CD4-positive, alpha-beta T cell treated with Interleukin-4 for 1 hour (primary cell): Measurements from ENCODE around the gene SIRT5.

ENCODE experiments used
- DNase-seq, 2 donors: peaks; one replicate each; pipeline ENCODE4 v3.0.0-alpha.2; 2020 to 2022

The SIRT5 gene

DNA sequence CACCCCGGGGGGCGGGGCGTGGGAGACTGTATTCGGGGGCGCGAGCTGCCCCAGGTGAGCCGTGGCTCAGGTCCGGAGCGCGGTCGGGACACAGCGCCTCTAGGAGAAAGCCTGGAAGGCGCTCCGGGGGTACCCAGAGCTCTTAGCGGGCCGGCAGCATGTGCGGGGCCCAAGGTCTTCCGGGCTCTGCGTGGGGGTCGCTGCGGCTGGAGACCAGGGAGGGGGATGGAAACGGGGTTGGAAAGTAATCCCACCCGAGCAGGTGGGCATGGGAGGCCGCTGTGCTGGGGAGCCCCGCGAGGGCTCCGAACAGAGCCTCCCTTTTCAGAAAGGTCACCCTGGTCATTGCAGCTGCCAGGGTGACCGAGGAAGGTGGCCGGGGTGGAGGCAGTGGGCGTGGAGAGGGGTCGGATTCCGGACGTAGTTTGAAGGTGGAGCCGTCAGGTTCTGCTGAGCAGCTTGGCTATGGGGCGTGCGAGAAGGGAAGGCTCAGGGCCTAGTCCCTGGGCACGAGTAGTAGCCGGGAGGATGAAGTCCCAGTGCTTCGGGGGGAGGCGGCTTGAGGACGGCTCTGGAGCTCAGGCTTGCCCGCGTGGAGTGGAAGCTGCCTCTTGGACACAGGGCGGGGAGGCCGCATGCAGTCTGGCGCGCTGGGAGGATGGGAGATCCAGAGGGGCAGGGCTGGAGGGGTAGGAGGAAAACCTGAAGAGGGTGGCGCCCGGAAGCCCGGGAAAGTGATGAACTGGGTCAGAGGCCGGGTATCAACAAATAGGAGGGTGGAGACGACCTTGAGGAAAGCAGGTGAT is at the start of gene SIRT5:
Gene SIRT5, plus strand, starts transcription at position 31 of the 806 bp plus-strand sequence. CDS start 9,510 bp downstream, outside the sequence.
- DNase-seq = peak; percentile 78 to 83

DNA sequence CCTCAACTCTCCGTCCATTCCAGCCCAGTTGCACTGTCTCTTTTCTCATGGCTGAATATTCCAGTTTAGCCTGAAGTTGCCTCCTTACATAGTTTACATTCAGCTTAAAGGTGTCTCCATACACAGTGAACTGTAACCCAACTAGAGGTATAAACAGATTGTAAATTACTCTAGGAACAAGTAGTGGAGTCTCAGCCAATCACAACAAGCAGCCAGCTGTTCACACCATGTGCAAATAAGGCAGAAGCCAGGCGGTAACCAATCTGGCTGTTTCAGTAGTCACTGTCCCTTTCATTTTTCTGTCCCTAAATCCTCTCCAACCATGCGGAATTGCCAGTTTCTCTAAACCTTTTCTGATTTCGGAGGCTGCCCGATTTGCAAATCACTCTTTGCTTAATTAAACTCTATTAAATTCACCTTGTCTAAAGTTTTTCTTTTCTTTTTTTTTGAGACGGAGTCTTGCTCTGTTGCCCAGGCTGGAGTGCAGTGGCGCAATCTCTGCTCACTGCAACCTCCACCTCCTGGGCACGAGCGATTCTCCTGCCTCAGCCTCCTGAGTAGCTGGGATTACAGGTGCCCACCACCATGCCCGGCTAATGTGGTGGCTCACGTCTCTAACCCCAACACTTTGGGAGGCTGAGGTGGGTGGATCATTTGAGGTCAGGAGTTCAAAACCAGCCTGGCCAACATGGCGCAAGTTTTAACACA is 49.4 kb upstream of the SIRT5 start:
- DNase-seq = no peak

DNA sequence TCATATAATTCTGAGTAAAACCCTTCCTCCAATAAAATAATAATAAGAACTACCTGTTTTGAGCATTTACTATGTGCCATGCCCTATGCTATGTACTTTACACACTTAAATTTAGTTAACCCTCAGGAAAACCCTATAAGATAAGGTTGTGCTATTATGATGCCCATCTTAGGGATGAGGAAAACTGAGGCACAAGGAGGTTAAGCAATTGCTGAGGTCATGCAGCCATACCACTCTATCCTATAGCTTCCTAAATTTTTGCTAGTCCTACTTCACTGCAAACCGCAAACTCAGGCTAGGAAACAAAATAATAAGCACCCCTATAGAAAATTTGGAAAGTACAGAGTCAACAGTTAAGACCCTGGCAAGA is 48.1 kb upstream of the SIRT5 start:
- no peak for DNase-seq

DNA sequence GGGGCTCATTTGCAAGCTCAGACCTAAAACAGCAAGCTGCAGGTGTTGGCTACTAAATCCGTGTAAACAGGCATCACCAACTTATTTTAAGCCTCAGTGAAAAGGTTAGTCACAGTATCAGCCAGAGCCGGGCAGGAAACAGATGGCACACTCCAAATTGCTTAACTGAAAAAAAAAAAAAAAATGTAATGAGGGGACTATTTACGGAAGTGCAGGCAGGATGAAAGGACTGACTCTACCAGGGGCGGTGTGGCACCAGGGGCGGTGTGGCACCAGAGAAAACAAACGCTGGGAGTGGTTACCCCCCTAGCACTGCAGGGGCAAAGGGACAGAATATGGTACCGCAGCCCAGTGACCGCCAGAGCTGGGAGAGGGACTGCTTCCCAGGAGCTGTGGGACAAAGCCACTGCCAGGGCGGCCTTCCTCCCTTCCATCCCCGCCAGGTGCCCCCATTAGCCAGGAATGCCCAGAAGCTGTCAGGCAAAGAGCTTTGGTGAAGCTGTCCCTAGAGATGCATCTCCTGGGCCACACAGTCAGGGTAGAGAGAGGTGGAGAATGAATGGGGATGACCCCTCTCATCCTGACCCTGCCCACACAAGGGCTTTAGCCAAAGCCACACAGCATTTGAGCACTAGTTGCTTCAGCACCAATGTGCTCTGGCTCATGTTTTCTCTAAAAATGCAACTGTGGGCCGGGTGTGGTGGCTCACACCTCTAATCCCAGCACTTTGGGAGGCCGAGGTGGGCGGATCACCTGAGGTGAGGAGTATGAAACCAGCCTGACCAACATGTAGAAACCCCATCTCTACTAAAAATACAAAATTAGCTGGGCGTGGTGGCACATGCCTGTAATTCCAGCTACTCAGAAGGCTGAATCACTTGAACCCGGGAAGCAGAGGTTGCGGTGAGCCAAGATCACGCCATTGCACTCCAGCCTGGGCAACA is 47.4 kb upstream of the SIRT5 start:
- DNase-seq = peak; percentile 20 to 73

DNA sequence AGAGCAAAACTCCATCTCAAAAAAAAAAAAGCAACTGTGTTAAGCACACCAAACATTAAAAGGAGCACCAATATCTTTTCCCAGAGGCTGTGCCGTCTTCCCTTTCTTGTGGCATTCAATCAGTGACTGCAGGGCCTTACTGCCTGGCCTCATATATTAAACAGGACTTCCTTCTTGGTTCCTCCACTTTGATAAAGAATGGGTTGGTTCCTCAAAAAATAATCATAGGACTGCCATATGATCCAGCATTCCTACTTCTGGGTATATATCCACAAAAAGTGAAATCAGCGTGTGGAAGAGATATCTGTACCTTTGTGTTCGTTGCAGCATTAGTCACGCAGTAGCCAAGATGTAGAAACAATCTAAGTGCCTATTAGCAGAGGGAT is 46.7 kb upstream of the SIRT5 start:
- DNase-seq = no peak

DNA sequence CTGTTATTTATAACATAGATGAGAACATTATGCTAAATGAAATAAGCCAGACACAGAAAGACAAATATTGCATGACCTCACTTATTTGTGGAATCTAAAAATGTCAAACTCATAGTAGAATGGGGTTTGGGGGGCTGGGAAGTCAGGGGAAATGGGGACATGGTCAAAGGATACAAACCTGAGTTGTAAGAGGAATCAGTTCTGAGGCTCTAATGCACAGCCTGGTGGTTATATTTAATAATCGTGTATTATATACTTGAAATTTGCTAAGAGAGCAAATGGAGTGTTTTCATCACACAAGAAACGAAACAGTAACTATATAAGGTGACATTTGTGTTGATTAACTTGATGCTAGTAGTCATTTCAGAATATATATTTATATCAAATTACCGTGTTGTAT is 46.2 kb upstream of the SIRT5 start:
- peak in 1 of 2 donors; percentile 1 for DNase-seq

DNA sequence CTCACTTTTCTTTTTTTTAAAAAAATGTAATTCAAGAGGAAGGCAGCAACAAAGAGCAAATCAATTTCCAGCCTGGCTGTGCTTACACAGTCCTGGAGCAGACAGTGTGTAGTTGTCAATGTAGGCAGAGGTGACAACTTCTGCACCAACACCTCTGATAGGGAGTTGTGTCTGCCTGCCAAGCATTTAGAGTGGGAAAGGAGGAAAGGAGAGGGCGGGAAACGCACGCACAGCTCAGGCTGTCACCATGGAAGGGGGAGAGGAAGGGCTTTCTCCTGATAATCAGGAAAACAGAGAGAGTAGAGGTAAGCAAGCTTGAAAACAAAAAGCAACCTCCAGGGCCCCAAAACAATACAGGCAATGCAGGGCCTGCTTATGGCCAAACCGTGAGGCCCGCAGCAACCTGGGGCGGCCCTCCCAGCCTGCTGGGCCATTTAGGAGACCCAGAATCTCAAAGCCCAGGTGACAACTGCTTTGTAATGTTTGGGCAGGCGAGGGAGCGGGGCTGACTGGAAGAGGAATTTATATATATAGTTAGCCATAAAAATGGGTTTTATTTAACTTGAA is 45.5 kb upstream of the SIRT5 start:
- DNase-seq = no peak

DNA sequence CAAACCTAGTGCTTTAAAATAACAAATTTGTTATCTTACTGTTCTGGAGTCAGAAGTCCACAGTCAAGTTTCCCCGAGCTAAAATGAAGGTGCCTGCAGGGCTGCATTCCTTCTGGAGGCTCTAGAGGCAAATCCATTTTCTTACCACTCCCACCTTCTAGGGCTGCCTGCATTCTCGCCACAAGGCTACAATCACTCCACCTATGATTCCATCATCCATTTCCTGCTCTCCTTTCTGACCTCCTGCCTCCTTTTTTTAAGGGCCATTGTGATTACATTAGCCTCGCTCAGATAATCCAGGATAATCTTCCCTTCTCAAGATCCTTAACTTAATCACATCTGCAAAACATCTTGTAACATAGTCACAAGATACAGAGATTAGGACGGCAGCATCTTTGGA is 42.4 kb upstream of the SIRT5 start:
- DNase-seq = no peak

DNA sequence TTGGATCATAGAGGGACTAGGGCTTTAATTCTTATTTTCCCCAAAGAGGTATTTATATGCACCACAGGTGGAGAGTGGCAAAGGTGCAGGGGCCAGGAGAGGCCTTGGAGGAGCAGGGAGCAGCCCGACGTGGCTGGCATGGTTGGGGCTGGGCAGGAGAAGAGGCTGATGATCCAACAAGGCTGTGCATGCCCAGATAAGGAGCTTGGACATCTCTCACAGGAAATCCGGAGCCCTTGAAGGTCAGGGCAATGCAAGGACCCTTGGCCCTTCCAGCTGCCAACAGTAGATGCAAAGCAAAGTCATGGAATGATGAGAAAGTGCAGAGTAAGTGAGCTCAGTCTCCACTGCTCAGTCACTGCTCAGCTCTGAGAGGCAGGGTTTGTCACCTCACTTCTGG is 39.9 kb upstream of the SIRT5 start:
- DNase-seq = no peak

DNA sequence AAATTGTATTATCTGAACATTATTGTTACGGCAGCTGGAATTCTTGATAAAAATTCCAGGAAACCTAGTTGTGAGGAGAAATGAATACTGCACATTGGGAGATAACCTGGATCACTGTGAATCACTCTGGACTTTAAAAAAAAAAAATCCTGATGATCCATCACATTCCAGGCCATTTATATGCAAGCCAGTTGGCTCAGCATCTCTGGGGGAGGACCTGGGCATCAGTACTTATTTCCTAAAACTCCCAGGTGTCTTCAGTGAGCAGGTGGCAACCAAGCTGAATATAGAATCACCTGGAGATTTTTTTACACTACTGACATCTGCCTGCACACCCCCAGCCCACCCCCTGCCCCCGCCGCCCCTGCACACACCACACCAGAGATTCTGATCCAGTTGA is 39.1 kb upstream of the SIRT5 start:
- DNase-seq = no peak

DNA sequence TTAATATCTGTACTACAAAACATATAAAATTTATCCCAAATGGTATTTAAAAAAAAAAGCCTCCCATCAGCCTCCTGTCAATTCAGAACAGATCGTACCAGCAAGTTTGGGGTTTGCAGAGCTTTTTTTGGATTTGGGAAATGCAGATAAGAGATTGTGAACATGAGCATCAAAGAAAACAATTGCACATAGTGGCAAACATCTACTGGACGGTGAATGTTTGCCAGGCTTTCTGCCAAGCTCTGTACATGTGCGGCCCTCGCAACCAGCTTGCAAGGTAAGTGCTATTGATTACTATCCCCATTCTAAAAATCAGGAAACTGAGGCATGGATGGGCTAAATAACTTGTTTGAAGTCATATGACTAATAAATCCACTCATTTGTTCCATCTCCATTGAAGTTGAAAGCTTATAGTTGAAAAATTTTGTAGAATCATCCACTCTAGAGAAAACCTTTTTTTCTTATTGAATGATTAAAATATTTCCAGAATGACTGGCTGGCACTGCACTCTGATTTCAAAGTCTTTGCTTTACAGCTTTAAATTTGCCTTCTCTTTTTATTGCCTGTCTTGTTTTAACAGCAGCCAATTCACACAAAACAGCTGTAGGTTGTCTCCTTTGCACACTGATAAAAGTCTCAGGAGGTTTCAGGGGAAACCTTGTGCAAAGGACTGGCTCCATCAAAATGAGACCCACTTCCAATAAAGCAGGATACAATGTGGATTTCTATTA is 37.4 kb upstream of the SIRT5 start:
- no peak for DNase-seq

DNA sequence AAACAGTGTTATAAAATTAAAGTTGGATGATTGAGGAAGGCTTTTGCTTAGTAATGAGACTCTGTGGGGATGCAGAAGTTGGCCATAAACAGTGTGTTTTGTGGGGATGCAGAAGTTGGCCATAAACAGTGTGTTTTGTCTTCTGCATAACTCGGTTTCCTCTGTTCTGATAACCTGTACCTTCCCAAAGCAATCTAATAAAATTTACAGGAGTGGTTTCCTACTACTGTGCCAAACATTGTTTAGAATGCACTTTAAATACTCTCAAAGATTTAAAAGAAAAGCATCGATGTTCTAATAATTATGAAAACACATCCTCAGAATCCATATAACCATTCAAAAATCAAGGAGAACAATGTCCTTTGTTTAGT is 36.9 kb upstream of the SIRT5 start:
- DNase-seq = no peak

DNA sequence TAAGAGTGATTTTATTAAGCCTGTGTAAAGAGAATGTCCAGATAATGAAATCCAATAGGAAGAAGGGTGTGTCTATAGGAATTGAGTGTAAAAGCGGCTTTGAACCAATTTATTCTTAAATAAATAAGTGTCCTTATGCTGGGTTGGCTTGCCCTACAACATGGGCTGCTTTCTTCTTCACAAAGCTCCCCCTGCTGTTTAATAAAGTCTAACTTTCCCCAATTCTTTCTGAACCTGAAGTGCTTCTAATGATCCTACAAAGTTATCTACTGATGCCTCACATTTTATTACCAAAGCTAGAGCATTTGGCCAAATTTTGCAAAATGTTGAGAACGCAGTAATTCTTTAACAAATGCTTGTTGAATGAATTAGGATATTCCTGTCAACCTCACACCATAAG is 36.3 kb upstream of the SIRT5 start:
- DNase-seq = peak in 1 of 2 donors; percentile 45

DNA sequence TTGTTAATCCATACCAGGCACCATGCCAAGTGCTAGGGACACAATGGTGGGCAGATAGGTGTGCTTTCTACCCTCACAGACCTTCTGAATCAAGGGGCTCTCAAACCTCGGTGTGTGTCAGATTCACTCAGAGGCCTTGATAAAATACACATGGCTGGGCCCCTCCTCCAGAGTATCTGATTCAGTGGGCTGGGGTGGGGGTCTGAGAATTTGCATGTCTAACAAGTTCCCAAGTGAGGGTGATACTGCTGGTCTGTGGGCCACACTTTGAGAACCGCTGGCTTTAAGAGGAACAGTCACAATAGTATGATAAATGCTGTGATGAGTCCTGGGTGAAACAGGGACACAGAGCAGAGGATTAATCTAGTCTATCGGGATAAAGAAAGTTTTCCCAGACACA is 35.8 kb upstream of the SIRT5 start:
- DNase-seq = no peak

DNA sequence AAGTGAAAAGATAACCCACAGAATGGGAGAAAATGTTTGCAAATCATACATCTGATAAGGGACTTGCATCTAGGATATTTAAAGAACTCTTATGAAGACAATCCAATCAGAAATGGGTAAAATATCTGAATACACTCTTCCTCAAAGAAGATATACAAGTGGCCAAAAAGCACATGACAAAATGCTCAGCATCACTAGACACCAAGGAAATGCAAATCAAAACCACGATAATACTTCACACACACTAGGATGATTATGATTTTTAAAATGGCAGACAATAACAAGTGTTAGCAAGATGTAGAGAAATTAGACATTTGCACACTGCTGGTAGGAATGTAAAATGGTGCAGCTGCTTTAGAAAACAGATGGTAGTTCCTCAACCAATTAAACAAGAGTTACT is 34.8 kb upstream of the SIRT5 start:
- DNase-seq = no peak

DNA sequence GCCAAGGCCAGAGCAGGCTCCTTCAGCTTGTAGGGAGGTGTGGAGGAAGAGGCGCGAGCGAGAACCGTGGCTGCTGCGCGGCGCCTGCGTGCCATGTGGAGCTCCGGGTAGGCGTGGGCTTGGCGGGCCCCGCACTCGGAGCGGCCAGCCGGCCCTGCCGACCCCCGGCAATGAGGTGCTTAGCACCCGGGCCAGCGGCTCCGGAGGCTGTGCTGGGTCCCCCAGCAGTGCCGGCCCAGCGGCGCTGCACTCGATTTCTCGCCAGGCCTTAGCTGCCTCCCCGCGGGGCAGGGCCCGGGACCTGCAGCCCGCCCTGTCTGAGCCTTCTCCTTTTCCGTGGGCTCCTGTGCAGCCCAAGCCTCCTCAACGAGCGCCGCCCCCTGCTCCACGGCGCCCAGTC is 32.9 kb upstream of the SIRT5 start:
- no peak for DNase-seq

DNA sequence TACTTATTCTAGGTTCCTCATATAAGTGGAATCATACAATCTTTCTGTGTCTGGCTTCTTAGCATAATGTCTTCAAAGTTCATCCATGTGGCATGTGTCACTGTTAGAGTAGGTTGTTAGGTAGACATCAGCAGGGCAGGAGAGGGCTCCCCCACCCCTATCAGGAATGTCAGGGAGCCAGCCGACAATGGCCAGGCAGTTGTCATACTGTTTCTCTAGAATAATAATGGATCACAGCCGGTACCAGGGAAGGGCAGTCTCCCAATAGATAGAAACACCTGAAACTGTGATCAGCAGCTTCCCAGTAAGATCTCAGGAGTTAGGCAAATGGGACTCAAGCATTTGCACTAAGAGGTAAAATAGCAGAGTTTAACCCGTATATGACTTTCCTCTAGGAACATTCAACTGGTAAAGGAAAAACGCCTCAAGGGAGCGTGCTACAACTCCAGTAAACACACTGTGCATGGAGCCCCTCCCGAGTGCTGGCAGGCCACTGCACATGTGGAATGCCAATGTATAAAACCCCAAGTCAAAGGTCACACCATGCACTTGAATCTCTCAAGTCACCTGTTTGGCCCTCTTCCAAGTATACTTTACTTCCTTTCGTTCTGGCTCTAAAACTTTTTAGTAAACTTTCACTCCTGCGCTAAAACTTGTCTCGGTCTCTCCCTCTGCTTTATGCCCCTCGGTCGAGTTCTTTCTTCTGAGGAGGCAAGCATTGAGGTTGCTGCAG is 29.8 kb upstream of the SIRT5 start:
- DNase-seq = no peak

DNA sequence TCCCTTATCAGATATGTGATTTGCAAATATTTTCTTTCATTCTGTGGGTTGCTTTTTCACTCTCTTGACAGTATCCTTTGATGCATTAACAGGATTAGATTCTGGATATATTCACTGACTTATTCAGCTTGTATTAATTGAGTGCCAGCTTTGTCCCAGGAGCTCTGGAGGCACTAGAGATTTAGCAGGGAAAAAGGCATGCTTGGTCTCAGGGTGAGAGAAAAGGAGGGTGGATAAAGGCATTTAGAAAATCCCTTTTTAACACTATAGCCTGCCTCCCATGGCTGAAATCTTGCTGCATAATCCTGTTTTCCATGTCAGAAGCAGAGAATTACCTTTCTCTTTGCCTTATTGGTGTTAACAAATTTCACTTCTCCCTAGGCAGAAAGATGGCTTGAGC is 28.5 kb upstream of the SIRT5 start:
- DNase-seq = no peak

DNA sequence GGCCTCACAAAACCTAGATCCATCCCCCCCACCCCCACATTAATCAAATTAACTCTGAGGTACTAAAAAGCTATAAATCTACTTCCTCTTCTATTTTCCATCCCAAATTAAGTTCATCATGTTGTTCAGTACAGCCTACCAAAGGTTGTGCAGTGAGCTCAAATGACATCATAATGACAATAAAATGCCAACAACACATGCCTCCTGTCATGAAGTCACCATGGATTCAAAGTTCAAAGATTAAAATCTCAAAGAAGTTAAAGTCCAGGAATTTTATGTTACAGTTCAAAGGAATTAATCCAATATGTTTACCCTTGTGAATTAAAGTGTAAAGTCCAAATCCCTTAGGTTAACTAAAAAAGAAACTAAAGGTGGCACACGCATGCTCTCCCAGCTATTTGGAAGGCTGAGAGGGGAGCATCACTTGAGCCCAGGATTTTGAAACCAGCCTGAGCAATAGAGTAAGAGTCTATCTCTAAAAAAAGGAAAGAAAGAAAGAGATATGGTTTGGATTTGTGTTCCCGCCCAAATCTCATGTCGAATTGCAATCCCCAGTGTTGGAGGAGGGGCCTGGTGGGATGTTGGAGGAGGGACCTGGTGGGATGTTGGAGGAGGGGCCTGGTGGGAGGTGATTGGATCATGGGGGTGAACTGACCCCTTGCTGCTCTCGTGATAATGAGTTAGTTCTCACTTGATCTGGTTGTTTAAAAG is 25.7 kb upstream of the SIRT5 start:
- no peak for DNase-seq

DNA sequence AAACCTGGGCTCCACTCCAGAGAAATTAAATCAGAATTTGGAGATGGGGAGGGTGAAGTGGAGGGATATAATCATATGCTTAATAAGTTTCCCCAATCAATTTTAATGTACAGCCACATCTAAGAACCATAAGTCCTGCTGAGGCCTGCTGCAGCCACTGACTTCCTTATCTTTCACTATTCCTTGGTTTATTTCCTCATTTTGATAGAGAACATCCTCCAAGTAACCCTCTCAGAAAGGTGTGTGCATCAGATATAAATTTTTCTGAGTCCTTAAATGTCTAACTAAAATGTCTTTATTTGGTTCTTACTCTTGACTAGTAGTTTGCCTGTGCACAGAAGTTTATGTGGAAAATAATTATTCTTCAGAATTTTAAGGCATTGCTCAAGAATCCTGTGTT is 23.7 kb upstream of the SIRT5 start:
- DNase-seq = no peak

DNA sequence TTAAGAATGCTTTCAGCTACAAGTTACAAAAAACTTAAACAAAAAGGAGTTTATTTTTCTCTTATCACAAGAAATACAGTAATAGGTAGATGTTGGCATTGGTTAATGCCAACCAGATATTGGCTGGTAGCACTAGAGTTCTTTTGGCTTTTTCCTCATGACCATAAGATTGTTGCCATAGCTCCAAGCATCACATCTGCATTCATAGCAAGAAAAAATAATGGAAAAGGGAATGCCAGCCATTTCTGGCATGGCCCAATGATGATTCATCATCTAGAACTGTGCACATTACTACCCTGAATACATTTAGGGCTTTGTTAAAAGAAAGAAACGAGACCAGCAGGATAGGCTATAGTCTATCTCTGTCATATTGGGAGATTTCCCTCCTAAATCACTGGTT is 20.8 kb upstream of the SIRT5 start:
- no peak for DNase-seq
